Fibroblast of lung (primary cell): ENCODE measurements around the gene PPAT. TPM values are rescaled to one million over a fixed set of nuclear protein-coding genes. Genes with fewer than 3 reads are reported as not detected.

Source experiments
- DNase-seq, 2 donors: peaks; one replicate each; pipeline versions ENCODE4 v3.0.0 to v3.0.0-alpha.2; 2010; ENCODE audit warnings: low read depth in 2 of 2
- H2AFZ ChIP-seq: 2 replicates; pipeline ENCODE4 v1.5.1; 2012; ENCODE audit warnings: low read length, control low read depth, inconsistent platforms
- H3K27ac ChIP-seq: 2 replicates; pipeline ENCODE4 v1.5.1; 2011; ENCODE audit warnings: low read length, control low read depth; ENCODE audit not compliant: insufficient read depth
- H3K27me3 ChIP-seq: 2 replicates; pipeline ENCODE4 v1.5.1; 2011; ENCODE audit warnings: mild to moderate bottlenecking, low read length; ENCODE audit not compliant: control insufficient read depth, insufficient read depth
- H3K36me3 ChIP-seq: 2 replicates; pipeline ENCODE4 v1.5.1; 2011; ENCODE audit warnings: low read length; ENCODE audit not compliant: control insufficient read depth, insufficient read depth
- H3K4me1 ChIP-seq: 2 replicates; pipeline ENCODE4 v1.5.1; 2011; ENCODE audit warnings: low read length; ENCODE audit not compliant: control insufficient read depth, insufficient read depth; ENCODE audit errors: extremely low read depth
- H3K4me2 ChIP-seq: 2 replicates; pipeline ENCODE4 v1.5.1; 2011; ENCODE audit warnings: low read length, control low read depth; ENCODE audit not compliant: insufficient read depth; ENCODE audit errors: extremely low read depth
- H3K4me3 ChIP-seq, 4 experiments: fragments of 200-600 bp in 1 of 4; sonication (generic) in 1 of 4; replicated peaks in 1 of 4; 2 replicates each; pipeline ENCODE4 v1.5.1; 2011 to 2016; ENCODE audit warnings: low read length in 4 of 4, low read depth in 3 of 4, mild to moderate bottlenecking in 3 of 4, control low read depth in 2 of 4, inconsistent platforms in 1 of 4, mixed read lengths in 1 of 4; ENCODE audit not compliant: insufficient read depth in 1 of 4; ENCODE audit errors: control extremely low read depth in 1 of 4
- H3K79me2 ChIP-seq: 2 replicates; pipeline ENCODE4 v1.5.1; 2012; ENCODE audit warnings: mild to moderate bottlenecking, low read length, inconsistent platforms; ENCODE audit not compliant: control insufficient read depth, insufficient read depth
- H3K9ac ChIP-seq: 2 replicates; pipeline ENCODE4 v1.5.1; 2011; ENCODE audit warnings: mild to moderate bottlenecking, low read length, control low read depth; ENCODE audit not compliant: insufficient read depth
- H3K9me3 ChIP-seq: 2 replicates; pipeline ENCODE4 v1.5.1; 2012; ENCODE audit warnings: low read depth, low read length; ENCODE audit not compliant: control insufficient read depth, insufficient read depth
- H4K20me1 ChIP-seq: 2 replicates; pipeline ENCODE4 v1.5.1; 2011; ENCODE audit warnings: low read length; ENCODE audit not compliant: control insufficient read depth, insufficient read depth; ENCODE audit errors: extremely low read depth
- EZH2 ChIP-seq: IDR thresholded peaks from 2 replicates; pipeline ENCODE4 v1.5.1; 2012; ENCODE audit warnings: low read length, control low read depth, mild to moderate bottlenecking; ENCODE audit errors: missing control alignments
- polyA plus RNA-seq, 2 donors: library from polyadenylated mRNA; depleted of rRNA in 1 of 2; stranded (reverse) in 1 of 2; unstranded in 1 of 2; fragments of >200 nt; gene quantifications; 2 replicates each; pipeline ENCODE4 v1.2.1, GENCODE V29; 2011 to 2012; ENCODE audit warnings: missing spikeins in 1 of 2
- total RNA-seq: library from RNA; depleted of rRNA; stranded (reverse); fragments of >200 nt; gene quantifications from 2 replicates; pipeline ENCODE4 v1.2.1, GENCODE V29; 2014
- TF ChIP-seq, protein P1 (sequence below), 2 donors: IDR thresholded peaks in 1 of 2; conservative IDR thresholded peaks in 1 of 2; 1 replicate in 1 of 2; 2 replicates in 1 of 2; pipeline ENCODE4 v1.5.1; 2011 to 2012; ENCODE audit warnings: low read length in 2 of 2, control low read depth in 1 of 2, inconsistent platforms in 1 of 2, low read depth in 1 of 2, mild to moderate bottlenecking in 1 of 2

PPAT gene
- total and polyA plus RNA-seq, 2 donors (not counting 1 experiment from before 2014, with no cell fraction given): 8.6 to 14.9 TPM

DNA sequence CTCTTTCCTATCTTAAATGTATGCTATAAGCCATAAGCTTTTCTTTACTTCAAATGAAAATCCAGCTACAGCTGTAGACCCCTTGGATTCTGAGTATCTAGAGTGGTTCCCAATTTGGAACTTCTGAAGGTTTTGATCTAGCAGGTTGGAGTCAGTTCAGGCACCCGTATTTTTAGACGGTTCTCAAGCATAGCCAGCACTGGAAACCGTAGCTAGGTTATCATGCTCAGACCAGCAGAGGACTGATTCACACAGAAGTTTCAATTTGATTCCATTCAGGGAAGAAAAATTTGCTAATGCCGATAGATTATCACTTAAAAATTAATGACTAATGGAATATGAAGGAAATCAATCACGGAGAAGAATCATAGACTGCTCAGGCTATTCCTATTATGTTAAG, 11.2 kb downstream of the PPAT start:
- Histone ChIP-seq H3K4me3 (no peak overlapping the region), H3K9ac (no peak overlapping the region), H3K27me3 (no peaks in the 10 kb centered on the region), H3K4me1 (no peaks in the 10 kb centered on the region), H3K79me2 (peaks cover 17% of the 10 kb centered on the region), H3K27ac (no peak overlapping the region), H3K4me2 (no peak overlapping the region), H3K36me3 (no peaks in the 10 kb centered on the region), H3K9me3 (no peaks in the 10 kb centered on the region), H4K20me1 (no peaks in the 10 kb centered on the region), H2AFZ (no peak overlapping the region)
- no peak for DNase-seq
- no peak for TF ChIP-seq EZH2
- TF ChIP-seq, protein P1, sequence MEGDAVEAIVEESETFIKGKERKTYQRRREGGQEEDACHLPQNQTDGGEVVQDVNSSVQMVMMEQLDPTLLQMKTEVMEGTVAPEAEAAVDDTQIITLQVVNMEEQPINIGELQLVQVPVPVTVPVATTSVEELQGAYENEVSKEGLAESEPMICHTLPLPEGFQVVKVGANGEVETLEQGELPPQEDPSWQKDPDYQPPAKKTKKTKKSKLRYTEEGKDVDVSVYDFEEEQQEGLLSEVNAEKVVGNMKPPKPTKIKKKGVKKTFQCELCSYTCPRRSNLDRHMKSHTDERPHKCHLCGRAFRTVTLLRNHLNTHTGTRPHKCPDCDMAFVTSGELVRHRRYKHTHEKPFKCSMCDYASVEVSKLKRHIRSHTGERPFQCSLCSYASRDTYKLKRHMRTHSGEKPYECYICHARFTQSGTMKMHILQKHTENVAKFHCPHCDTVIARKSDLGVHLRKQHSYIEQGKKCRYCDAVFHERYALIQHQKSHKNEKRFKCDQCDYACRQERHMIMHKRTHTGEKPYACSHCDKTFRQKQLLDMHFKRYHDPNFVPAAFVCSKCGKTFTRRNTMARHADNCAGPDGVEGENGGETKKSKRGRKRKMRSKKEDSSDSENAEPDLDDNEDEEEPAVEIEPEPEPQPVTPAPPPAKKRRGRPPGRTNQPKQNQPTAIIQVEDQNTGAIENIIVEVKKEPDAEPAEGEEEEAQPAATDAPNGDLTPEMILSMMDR (conservative IDR thresholded peaks at IDR 0.05 in 1 of 2, IDR thresholded peaks at IDR 0.05 in 1 of 2; ENCODE audit: low read depth in 1 of 2, low read length in 2 of 2): no peak

DNA sequence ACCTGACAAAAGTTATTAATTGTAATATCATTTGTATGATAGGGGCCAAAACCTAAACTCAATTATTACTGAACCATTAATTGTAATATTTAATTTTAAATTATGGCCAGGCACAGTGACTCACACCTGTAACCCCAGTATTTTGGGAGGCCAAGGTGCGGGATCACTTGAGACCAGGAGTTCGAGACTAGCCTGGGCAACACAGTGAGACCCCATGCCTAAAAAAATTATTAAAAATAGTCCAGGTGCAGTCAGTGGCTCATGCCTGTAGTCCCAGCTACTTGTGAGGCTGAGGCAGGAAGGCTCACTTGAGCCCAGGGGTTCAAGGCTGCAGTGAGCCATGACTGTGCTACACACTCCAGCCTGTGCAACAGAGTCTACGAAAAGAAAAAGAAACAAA, 18.0 kb downstream of the PPAT start:
- H3K4me3 ChIP-seq: no peak overlapping the region
- TF ChIP-seq, protein P1 (conservative IDR thresholded peaks at IDR 0.05 in 1 of 2, IDR thresholded peaks at IDR 0.05 in 1 of 2; ENCODE audit: low read depth in 1 of 2, low read length in 2 of 2): no peak
- TF ChIP-seq EZH2: no peak
- H3K9me3 ChIP-seq: no peaks in the 10 kb centered on the region
- H3K27ac ChIP-seq: no peak overlapping the region
- H2AFZ ChIP-seq: no peak overlapping the region
- no peak for DNase-seq
- H3K27me3 ChIP-seq: no peaks in the 10 kb centered on the region
- H3K36me3 ChIP-seq: no peaks in the 10 kb centered on the region
- no peak overlapping the region for H3K9ac ChIP-seq
- H3K4me2 ChIP-seq: no peak overlapping the region
- no peaks in the 10 kb centered on the region for H3K4me1 ChIP-seq
- H4K20me1 ChIP-seq: no peaks in the 10 kb centered on the region
- peaks cover 9% of the 10 kb centered on the region for H3K79me2 ChIP-seq

DNA sequence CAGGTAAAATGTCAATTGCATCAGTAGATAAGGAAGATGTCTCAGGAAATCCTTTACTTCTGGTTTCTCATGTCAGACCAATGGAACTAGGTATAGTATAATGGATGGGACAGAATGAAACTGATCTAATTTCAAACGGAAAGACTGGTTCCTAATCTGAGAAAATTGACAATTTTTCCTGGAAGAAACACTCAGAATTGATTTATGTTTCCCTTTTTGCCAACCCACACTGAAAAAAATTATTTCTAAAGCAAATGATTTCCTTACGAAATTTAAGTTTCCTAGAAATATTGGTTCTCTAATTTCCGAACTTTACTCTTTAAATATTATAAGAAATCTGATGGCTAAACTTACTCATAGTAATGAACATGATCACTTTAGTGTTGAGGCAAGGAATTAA, 19.1 kb downstream of the PPAT start:
- Histone ChIP-seq H3K36me3 (no peaks in the 10 kb centered on the region), H3K79me2 (peaks cover 11% of the 10 kb centered on the region), H3K27ac (no peak overlapping the region), H3K9me3 (no peaks in the 10 kb centered on the region), H3K9ac (no peak overlapping the region), H3K4me2 (no peak overlapping the region), H2AFZ (no peak overlapping the region), H3K4me3 (no peak overlapping the region), H3K4me1 (no peaks in the 10 kb centered on the region), H3K27me3 (no peaks in the 10 kb centered on the region), H4K20me1 (no peaks in the 10 kb centered on the region)
- no peak for DNase-seq
- TF ChIP-seq, protein P1 (conservative IDR thresholded peaks at IDR 0.05 in 1 of 2, IDR thresholded peaks at IDR 0.05 in 1 of 2; ENCODE audit: low read depth in 1 of 2, low read length in 2 of 2): no peak
- no peak for TF ChIP-seq EZH2
